Smooth muscle cell (in vitro differentiated cells): Measurements from ENCODE around the gene SIL1. TPM values are rescaled to one million over a fixed set of nuclear protein-coding genes. Genes with fewer than 3 reads are reported as not detected.

ENCODE experiments used
- DNase-seq: peaks from one replicate; lab custom pipeline; 2025; ENCODE audit not compliant: unreplicated experiment; lab: John Stamatoyannopoulos, UW
- H2AFZ ChIP-seq: fragments of 200-600 bp; sonication (generic); 2 replicates; pipeline ENCODE4 v1.6.0; 2016; ENCODE audit warnings: antibody characterized with exemption, low read depth, mild to moderate bottlenecking
- H3F3A ChIP-seq: fragments of 200-600 bp; sonication (generic); 2 replicates; pipeline ENCODE4 v1.6.0; 2017; ENCODE audit warnings: antibody characterized with exemption, low read depth
- H3K27ac ChIP-seq: fragments of 200-600 bp; sonication (generic); 2 replicates; pipeline ENCODE4 v1.5.1; 2016; ENCODE audit warnings: low read depth, mild to moderate bottlenecking
- H3K27me3 ChIP-seq: fragments of 200-600 bp; sonication (generic); 2 replicates; pipeline ENCODE4 v1.6.1; 2016; ENCODE audit warnings: low read depth, mild to moderate bottlenecking
- H3K36me3 ChIP-seq: fragments of 200-600 bp; sonication (generic); 2 replicates; pipeline ENCODE4 v1.5.1; 2016; ENCODE audit warnings: low read depth
- H3K4me1 ChIP-seq: fragments of 200-600 bp; sonication (generic); 2 replicates; pipeline ENCODE4 v1.5.1; 2016; ENCODE audit warnings: low read depth
- H3K4me2 ChIP-seq: fragments of 200-600 bp; sonication (generic); 2 replicates; pipeline ENCODE4 v1.6.0; 2016; ENCODE audit warnings: mild to moderate bottlenecking
- H3K4me3 ChIP-seq: fragments of 200-600 bp; sonication (generic); 2 replicates; pipeline ENCODE4 v1.5.1; 2016; ENCODE audit warnings: mild to moderate bottlenecking
- H3K79me2 ChIP-seq: fragments of 200-600 bp; sonication (generic); 2 replicates; pipeline ENCODE4 v1.6.0; 2016; ENCODE audit warnings: low read depth, mild to moderate bottlenecking
- H3K9ac ChIP-seq: fragments of 200-600 bp; sonication (generic); 2 replicates; pipeline ENCODE4 v1.6.0; 2016; ENCODE audit warnings: low read depth
- H3K9me3 ChIP-seq: fragments of 200-600 bp; sonication (generic); replicated peaks from 2 replicates; pipeline ENCODE4 v1.5.1; 2016; ENCODE audit warnings: low read depth
- H4K20me1 ChIP-seq: fragments of 200-600 bp; sonication (generic); 2 replicates; pipeline ENCODE4 v1.6.0; 2016; ENCODE audit warnings: low read depth
- WGBS: methylation state at CpG from one replicate; pipeline ENCODE4 v1.1.7; 2016; ENCODE audit warnings: low lambda C conversion rate; 5-methylcytosine and 5-hydroxymethylcytosine counted together
- polyA plus RNA-seq: library from polyadenylated mRNA; unstranded; fragments of >200 nt; fragmentation: Nextera tagmentation; extraction: Ambion mirVana; gene quantifications from 2 replicates; pipeline ENCODE4 v1.2.1, GENCODE V29; 2016
- total RNA-seq: library from RNA; depleted of rRNA; stranded (reverse); fragments of >200 nt; gene quantifications from 2 replicates; pipeline ENCODE4 v1.2.3, GENCODE V29; 2014
- TF ChIP-seq, protein P1 (sequence below): fragments of 200-600 bp; sonication (generic); IDR thresholded peaks from 2 replicates; pipeline ENCODE4 v1.5.1; 2017; ENCODE audit warnings: borderline replicate concordance, mild to moderate bottlenecking, antibody characterized with exemption; ENCODE audit not compliant: insufficient read depth, poor library complexity, severe bottlenecking

The SIL1 gene
- total and polyA plus RNA-seq, 2 experiments from 2014 or later: 45.5 to 119 TPM

DNA sequence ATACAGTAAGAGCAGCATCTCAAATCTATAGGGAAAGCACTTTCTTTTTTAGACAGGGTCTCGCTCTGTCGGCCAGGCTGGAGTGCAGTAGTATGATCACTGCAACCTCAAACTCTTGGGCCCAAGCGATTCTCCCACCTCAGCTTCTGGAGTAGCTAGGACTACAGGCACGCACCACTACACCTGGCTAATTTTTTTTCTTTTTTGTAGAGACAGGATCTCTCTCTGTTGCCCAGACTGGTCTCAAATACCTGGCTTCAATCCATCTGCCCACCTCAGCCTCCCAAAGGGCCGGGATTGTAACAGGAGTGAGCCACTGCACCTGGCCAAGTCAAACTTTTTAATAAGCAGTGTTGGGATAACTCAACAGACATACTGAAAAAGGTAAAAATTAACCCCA, 107.6 kb downstream of the SIL1 start:
- DNase-seq: no peak
- no peak overlapping the region for H3K4me3 ChIP-seq
- no peak overlapping the region for H3K27ac ChIP-seq
- H3K9ac ChIP-seq: no peak overlapping the region
- H4K20me1 ChIP-seq: peaks cover 5% of the 10 kb centered on the region
- H3F3A ChIP-seq: no peaks in the 10 kb centered on the region
- no peak overlapping the region for H3K4me2 ChIP-seq
- H2AFZ ChIP-seq: no peak overlapping the region
- TF ChIP-seq, protein P1, sequence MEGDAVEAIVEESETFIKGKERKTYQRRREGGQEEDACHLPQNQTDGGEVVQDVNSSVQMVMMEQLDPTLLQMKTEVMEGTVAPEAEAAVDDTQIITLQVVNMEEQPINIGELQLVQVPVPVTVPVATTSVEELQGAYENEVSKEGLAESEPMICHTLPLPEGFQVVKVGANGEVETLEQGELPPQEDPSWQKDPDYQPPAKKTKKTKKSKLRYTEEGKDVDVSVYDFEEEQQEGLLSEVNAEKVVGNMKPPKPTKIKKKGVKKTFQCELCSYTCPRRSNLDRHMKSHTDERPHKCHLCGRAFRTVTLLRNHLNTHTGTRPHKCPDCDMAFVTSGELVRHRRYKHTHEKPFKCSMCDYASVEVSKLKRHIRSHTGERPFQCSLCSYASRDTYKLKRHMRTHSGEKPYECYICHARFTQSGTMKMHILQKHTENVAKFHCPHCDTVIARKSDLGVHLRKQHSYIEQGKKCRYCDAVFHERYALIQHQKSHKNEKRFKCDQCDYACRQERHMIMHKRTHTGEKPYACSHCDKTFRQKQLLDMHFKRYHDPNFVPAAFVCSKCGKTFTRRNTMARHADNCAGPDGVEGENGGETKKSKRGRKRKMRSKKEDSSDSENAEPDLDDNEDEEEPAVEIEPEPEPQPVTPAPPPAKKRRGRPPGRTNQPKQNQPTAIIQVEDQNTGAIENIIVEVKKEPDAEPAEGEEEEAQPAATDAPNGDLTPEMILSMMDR: no peak
- H3K4me1 ChIP-seq: no peaks in the 10 kb centered on the region
- over 99% methylated on average over 5 of the region's 5 CpGs for WGBS
- H3K9me3 ChIP-seq: no peaks in the 10 kb centered on the region
- H3K36me3 ChIP-seq: no peaks in the 10 kb centered on the region
- H3K79me2 ChIP-seq: no peaks in the 10 kb centered on the region
- no peaks in the 10 kb centered on the region for H3K27me3 ChIP-seq

DNA sequence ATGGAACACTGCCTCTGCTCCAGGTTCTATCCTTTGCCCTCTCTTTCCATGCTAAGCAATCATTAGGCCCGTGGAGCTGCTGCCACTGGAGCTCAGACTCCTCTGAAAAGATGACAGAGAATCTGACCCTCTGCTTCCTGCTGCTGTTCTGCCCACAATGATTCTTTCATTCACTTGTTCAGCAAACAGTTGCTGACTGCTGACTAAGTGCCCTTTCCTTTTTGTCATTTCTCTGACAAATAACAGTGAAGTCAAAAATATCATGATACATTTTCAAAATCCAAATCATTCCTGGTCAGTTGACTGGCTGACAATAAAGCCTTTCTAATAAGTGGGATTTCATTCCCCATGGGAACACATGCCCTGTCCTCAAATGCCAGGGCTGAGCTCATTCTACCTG, 110.1 kb downstream of the SIL1 start:
- H4K20me1 ChIP-seq: peaks cover 3% of the 10 kb centered on the region
- H3K4me2 ChIP-seq: no peak overlapping the region
- no peaks in the 10 kb centered on the region for H3K79me2 ChIP-seq
- no peak overlapping the region for H2AFZ ChIP-seq
- H3K9ac ChIP-seq: no peak overlapping the region
- H3K9me3 ChIP-seq: no peaks in the 10 kb centered on the region
- no peaks in the 10 kb centered on the region for H3K27me3 ChIP-seq
- no peaks in the 10 kb centered on the region for H3F3A ChIP-seq
- no peaks in the 10 kb centered on the region for H3K36me3 ChIP-seq
- no peak overlapping the region for H3K4me3 ChIP-seq
- no peak for DNase-seq
- WGBS: 71% methylated on average over 1 of the region's 1 CpG
- no peak overlapping the region for H3K27ac ChIP-seq
- TF ChIP-seq, protein P1: no peak
- no peaks in the 10 kb centered on the region for H3K4me1 ChIP-seq

DNA sequence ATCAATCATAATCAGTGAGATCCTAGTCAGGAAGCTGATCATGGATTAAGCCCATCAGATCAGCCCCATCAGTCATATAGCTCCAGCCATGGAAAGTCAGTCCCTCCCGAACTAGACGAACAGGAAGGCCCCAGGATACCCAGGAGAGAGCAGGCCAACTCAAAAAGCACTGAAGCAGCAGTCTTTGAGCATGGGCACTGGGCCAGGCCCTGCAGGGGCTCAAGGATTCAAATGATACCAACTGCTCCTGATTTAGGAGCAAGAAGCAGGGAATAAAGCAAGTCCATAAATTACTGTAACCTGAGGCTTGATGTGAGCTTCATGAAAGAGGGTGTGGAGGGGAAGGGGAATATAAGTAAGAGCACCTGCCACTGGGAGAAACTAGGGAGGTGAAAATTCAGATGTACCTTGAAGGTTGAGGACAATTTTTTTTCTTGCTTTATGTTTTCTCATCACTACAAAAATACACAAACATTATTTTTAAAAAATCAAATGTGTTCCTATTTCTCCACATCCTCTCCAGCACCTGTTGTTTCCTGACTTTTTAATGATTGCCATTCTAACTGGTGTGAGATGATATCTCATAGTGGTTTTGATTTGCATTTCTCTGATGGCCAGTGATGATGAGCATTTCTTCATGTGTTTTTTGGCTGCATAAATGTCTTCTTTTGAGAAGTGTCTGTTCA, 115.2 kb downstream of the SIL1 start:
- Histone ChIP-seq H2AFZ (no peak overlapping the region), H3K79me2 (peaks cover 3% of the 10 kb centered on the region), H3K27me3 (no peaks in the 10 kb centered on the region), H4K20me1 (peaks cover 8% of the 10 kb centered on the region), H3F3A (no peaks in the 10 kb centered on the region), H3K4me3 (no peak overlapping the region), H3K27ac (no peak overlapping the region), H3K4me2 (no peak overlapping the region), H3K4me1 (no peaks in the 10 kb centered on the region), H3K36me3 (no peaks in the 10 kb centered on the region), H3K9ac (no peak overlapping the region), H3K9me3 (no peaks in the 10 kb centered on the region)
- WGBS: 87% methylated on average over 2 of the region's 2 CpGs
- TF ChIP-seq, protein P1: no peak
- DNase-seq: no peak
